Measurements from ENCODE around the gene SRRM3.

DNA sequence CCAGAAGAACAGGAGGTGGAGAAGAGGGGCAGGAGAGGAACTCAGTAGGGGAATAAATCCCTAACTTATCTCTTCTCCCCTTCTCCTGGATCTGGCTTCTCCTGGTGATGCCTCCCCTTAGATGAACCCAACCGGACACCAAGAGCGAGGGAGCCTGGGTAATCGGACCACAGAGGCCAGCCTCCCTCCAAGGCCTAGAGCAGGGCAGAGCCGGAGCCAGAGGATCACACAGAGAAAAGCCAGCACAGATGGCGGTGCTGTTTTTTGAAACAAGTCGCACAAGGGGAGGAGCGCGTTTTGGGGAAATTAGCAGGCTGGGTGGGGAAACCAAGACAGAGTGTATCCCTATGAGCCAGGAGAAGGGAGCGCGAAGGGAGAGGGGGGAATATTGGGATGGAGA, 4.9 kb upstream of the SRRM3 start:
- TF ChIP-seq, protein P1, sequence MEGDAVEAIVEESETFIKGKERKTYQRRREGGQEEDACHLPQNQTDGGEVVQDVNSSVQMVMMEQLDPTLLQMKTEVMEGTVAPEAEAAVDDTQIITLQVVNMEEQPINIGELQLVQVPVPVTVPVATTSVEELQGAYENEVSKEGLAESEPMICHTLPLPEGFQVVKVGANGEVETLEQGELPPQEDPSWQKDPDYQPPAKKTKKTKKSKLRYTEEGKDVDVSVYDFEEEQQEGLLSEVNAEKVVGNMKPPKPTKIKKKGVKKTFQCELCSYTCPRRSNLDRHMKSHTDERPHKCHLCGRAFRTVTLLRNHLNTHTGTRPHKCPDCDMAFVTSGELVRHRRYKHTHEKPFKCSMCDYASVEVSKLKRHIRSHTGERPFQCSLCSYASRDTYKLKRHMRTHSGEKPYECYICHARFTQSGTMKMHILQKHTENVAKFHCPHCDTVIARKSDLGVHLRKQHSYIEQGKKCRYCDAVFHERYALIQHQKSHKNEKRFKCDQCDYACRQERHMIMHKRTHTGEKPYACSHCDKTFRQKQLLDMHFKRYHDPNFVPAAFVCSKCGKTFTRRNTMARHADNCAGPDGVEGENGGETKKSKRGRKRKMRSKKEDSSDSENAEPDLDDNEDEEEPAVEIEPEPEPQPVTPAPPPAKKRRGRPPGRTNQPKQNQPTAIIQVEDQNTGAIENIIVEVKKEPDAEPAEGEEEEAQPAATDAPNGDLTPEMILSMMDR (IDR thresholded peaks at IDR 0.05): no peak
- TF ChIP-seq EP300 (IDR thresholded peaks at IDR 0.05): no peak

All from stomach (tissue), 4 donors.